ENCODE measurements around the gene RPL37. TPM values are rescaled to one million over a fixed set of nuclear protein-coding genes. Genes with fewer than 3 reads are reported as not detected.

The RPL37 gene
- total and polyA plus RNA-seq, 2 donors (not counting 3 experiments of a cell fraction or from before 2014, with no cell fraction given): 259 to 1,348 TPM

- Histone ChIP-seq H3K4me1 (ENCODE audit: control insufficient read depth, extremely low read depth, insufficient read depth, low read length) (peaks cover 28% of the 10 kb centered on the region), H3K27me3 (ENCODE audit: control insufficient read depth in 2 of 2, insufficient read depth in 2 of 2, low read length in 2 of 2) (no peaks in the 10 kb centered on the region), H3K36me3 (ENCODE audit: control insufficient read depth in 2 of 2, extremely low read depth in 1 of 2, insufficient read depth in 2 of 2, low read length in 2 of 2) (peaks cover 15 to 25% of the 10 kb centered on the region in 2 experiments), H2AFZ (ENCODE audit: low read depth, low read length) (no peak overlapping the region), H3K27ac (ENCODE audit: insufficient read depth, low read depth, low read length) (peak overlapping the region; percentile 69), H4K20me1 (replicated peaks; ENCODE audit: control insufficient read depth, extremely low read depth, insufficient read depth, low read length) (peaks cover 4% of the 10 kb centered on the region), H3K79me2 (ENCODE audit: control insufficient read depth, insufficient read depth, low read length) (peaks cover 47% of the 10 kb centered on the region), H3K9me1 (replicated peaks; ENCODE audit: control insufficient read depth, extremely low read depth, insufficient read depth, low read length) (no peaks in the 10 kb centered on the region), H3K4me2 (ENCODE audit: insufficient read depth, low read length) (peak overlapping the region; percentile 86), H3K9me3 (replicated peaks; ENCODE audit: control insufficient read depth, insufficient read depth, low read length) (no peaks in the 10 kb centered on the region), H3K4me3 (replicated peaks in 1 of 3; ENCODE audit: insufficient read depth in 1 of 3, low read depth in 1 of 3, low read length in 3 of 3) (peak overlapping the region; percentile 44 to 90 (median 66)), H3K9ac (replicated peaks; ENCODE audit: extremely low read depth, insufficient read depth, low read length) (peak overlapping the region; percentile 96)
- TF ChIP-seq POLR2A (IDR thresholded peaks at IDR 0.05; ENCODE audit: low read depth, low read length): no peak
- TF ChIP-seq FOS (IDR thresholded peaks at IDR 0.05; ENCODE audit: borderline replicate concordance, insufficient read depth, low read length): no peak
- no peak for TF ChIP-seq EZH2 (IDR thresholded peaks at IDR 0.05; ENCODE audit: borderline replicate concordance, low read depth, low read length, severe bottlenecking)
- TF ChIP-seq JUN (IDR thresholded peaks at IDR 0.05; ENCODE audit: borderline replicate concordance, insufficient read depth, insufficient read length, low read depth): no peak
- no peak for TF ChIP-seq POLR2AphosphoS5 (IDR thresholded peaks at IDR 0.05; ENCODE audit: insufficient read depth, low read depth, low read length)
- TF ChIP-seq GATA2 (IDR thresholded peaks at IDR 0.05; ENCODE audit: insufficient read depth, insufficient read length, low read depth, low read length): no peak
- TF ChIP-seq MYC (IDR thresholded peaks at IDR 0.05; ENCODE audit: low read depth, low read length): no peak
- DNase-seq (ENCODE audit: low read depth, low spot score): peak; percentile 68
- CTCF ChIA-PET: interaction anchor here (0.8 kb wide), 1 partner anchor 36 kb away, joined by 3 read pairs; the partner anchor contains the start of gene PRKAA1
- FAIRE-seq: no peak
- TSS peak; percentile 60 for BruUV-seq (replicated peaks)
- intact Hi-C loops (cut with micrococcal nuclease) (loop anchor here (2.0 kb wide), 1 partner anchor 44 kb away; no protein-coding TSS in a partner anchor), dilution Hi-C loops (cut with MboI; ENCODE audit: extremely low pct_ligation_motif_present, low sequenced_read_pairs) (no loop called here)
- POLR2A ChIA-PET: interaction anchor here (2.5 kb wide), 1 partner anchor 8 kb away, joined by 8 read pairs; the partner anchor contains the start of gene CARD6
These were observed 602 bp downstream of the RPL37 start for GRCh38 chr5:40834391-40834848.
